Lung (tissue), 12 donors: ENCODE data around the gene PCGF2. TPM values are rescaled to one million over a fixed set of nuclear protein-coding genes. Genes with fewer than 3 reads are reported as not detected.
A peak's percentile ranks its signal among the peaks of the same experiment; 100 is the strongest.

Experiments used
- ATAC-seq: fragments of 200-7000 bp; cut with Tn5 transposase; one replicate; pipeline ENCODE4 v1.9.1; 2020; ENCODE audit warnings: moderate number of reproducible peaks; ENCODE audit not compliant: insufficient read depth, low FRiP score
- DNase-seq, 3 donors: peaks; one replicate each; pipeline ENCODE4 v3.0.0-alpha.2; 2013 to 2017
- H3K27ac ChIP-seq, 2 donors: one replicate each; pipeline ENCODE4 v1.5.1; 2013; ENCODE audit warnings: mild to moderate bottlenecking in 2 of 2, moderate library complexity in 2 of 2, control low read depth in 1 of 2, inconsistent platforms in 1 of 2, low read depth in 1 of 2, low read length in 1 of 2
- H3K27me3 ChIP-seq, 3 donors: one replicate each; pipeline ENCODE4 v1.5.1; 2013; ENCODE audit warnings: low read length in 2 of 3; ENCODE audit not compliant: control insufficient read depth in 3 of 3, insufficient read depth in 3 of 3
- H3K36me3 ChIP-seq, 4 donors: one replicate each; pipeline ENCODE4 v1.5.1; 2013; ENCODE audit warnings: low read length in 4 of 4, mild to moderate bottlenecking in 1 of 4, moderate library complexity in 1 of 4; ENCODE audit not compliant: control insufficient read depth in 4 of 4, insufficient read depth in 4 of 4
- H3K4me1 ChIP-seq, 5 donors: one replicate each; pipeline ENCODE4 v1.5.1; 2013; ENCODE audit warnings: low read length in 5 of 5, mild to moderate bottlenecking in 2 of 5, moderate library complexity in 1 of 5; ENCODE audit not compliant: control insufficient read depth in 5 of 5, insufficient read depth in 5 of 5
- H3K4me3 ChIP-seq: one replicate; pipeline ENCODE4 v1.5.1; 2013; ENCODE audit warnings: mild to moderate bottlenecking, control low read depth, moderate library complexity
- H3K9ac ChIP-seq, 2 donors: one replicate each; pipeline ENCODE4 v1.5.1; 2013; ENCODE audit warnings: low read length in 2 of 2, control low read depth in 1 of 2; ENCODE audit not compliant: insufficient read depth in 1 of 2
- H3K9me3 ChIP-seq, 4 donors: one replicate each; pipeline ENCODE4 v1.5.1; 2013; ENCODE audit warnings: low read length in 3 of 4, mild to moderate bottlenecking in 1 of 4, moderate library complexity in 1 of 4; ENCODE audit not compliant: control insufficient read depth in 4 of 4, insufficient read depth in 3 of 4
- CTCF ChIP-seq: IDR thresholded peaks from 2 replicates; pipeline ENCODE4 v1.5.1; 2012; ENCODE audit warnings: mild to moderate bottlenecking; ENCODE audit errors: control extremely low read depth, extremely low read depth
- WGBS, 2 donors: extraction: QIAGEN DNeasy Blood & Tissue Kit; methylation state at CpG; one replicate each; pipeline ENCODE4 v1.1.7; 2013; 5-methylcytosine and 5-hydroxymethylcytosine counted together
- polyA plus RNA-seq, 2 donors: library from polyadenylated mRNA; stranded (reverse); fragments of 200-250 nt; gene quantifications; one replicate each; pipeline ENCODE4 v1.2.1, GENCODE V29; 2013
- total RNA-seq, 2 donors: library from RNA; depleted of rRNA in 1 of 2; stranded (reverse); fragments of >200 nt in 1 of 2; gene quantifications; one replicate each; pipeline ENCODE4 v1.2.1, GENCODE V29; 2014 to 2021
- donor health status: control.
- donor health status: control.
- donor health status: Bipolar disorder and iron deficiency.
- donor health status: healthy.
- donor health status: DM: yes; HTN: yes; CAD: no.

PCGF2 gene
- total and polyA plus RNA-seq, 4 donors = 17.1 to 61.4 (median 36.2) TPM

GRCh38 chr17:38731526-38732294 is 16.4 kb downstream of the PCGF2 start:
- H3K4me1 ChIP-seq = peaks cover 0 to 36% (median 16%) of the 10 kb centered on the region in 5 donors
- H3K27ac ChIP-seq = peak overlapping the region; percentile 75 to 86
- DNase-seq (no peak), ATAC-seq (no peak)
- TF ChIP-seq CTCF = no peak
- H3K4me3 ChIP-seq = no peak overlapping the region
- no peaks in the 10 kb centered on the region for H3K9me3 ChIP-seq
- H3K27me3 ChIP-seq = no peaks in the 10 kb centered on the region
- 69 to 75% methylated on average over 8 of the region's 8 CpGs for WGBS, 2 donors
- no peak overlapping the region for H3K9ac ChIP-seq
- H3K36me3 ChIP-seq = peaks cover 0 to 29% (median 14%) of the 10 kb centered on the region in 4 donors

GRCh38 chr17:38730526-38731379 is 17.4 kb downstream of the PCGF2 start:
- Histone ChIP-seq H3K9me3 (no peaks in the 10 kb centered on the region), H3K27ac (peak overlapping the region; percentile 75 to 86), H3K27me3 (no peaks in the 10 kb centered on the region), H3K4me1 (peaks cover 0 to 33% (median 16%) of the 10 kb centered on the region in 5 donors), H3K36me3 (peaks cover 0 to 26% (median 12%) of the 10 kb centered on the region in 4 donors), H3K4me3 (peak overlapping the region; percentile 59), H3K9ac (peak overlapping the region in 1 of 2 donors; percentile 56)
- no peak for TF ChIP-seq CTCF
- peak; percentile 66 to 73 (median 69) for DNase-seq
- ATAC-seq = peak; percentile 23
- WGBS, 2 donors = 17 to 30% methylated on average over 27 of the region's 27 CpGs

- Histone ChIP-seq H3K9ac (peak within 1 kb of the TSS in 1 of 2 donors; percentile 56), H3K4me1 (peaks cover 0 to 31% (median 9%) of the 10 kb centered on the region in 5 donors), H3K4me3 (peak within 1 kb of the TSS; percentile 59), H3K9me3 (no peaks in the 10 kb centered on the region), H3K36me3 (peaks cover 0 to 26% (median 11%) of the 10 kb centered on the region in 4 donors), H3K27me3 (no peaks in the 10 kb centered on the region), H3K27ac (peak within 1 kb of the TSS; percentile 86)
- TF ChIP-seq CTCF = peak; percentile 54
- peak; percentile 84 to 93 (median 84) for DNase-seq
- 1% methylated on average over 61 to 92 of the region's 92 CpGs for WGBS, 2 donors
- ATAC-seq = peak; percentile 92
These were observed 18.1 kb downstream of the PCGF2 start, which contains the start of gene CISD3 for GRCh38 chr17:38729886-38730525. Gene CISD3, plus strand, starts transcription at chr17:38730341. Its CDS starts 18 bp downstream, at chr17:38730359.
